ENCODE data around the gene PELI1. TPM values are rescaled to one million over a fixed set of nuclear protein-coding genes. Genes with fewer than 3 reads are reported as not detected.

PELI1 gene
- polyA plus RNA-seq, 2 donors = 31.7 to 51.9 TPM

GRCh38 chr2:64115808-64116598 lies 28.2 kb downstream of the PELI1 start:
- Histone ChIP-seq H3K9me3 (ENCODE audit: control insufficient read depth in 2 of 2, insufficient read depth in 1 of 2, low read depth in 1 of 2, low read length in 1 of 2) (no peaks in the 10 kb centered on the region), H3K4me1 (ENCODE audit: control insufficient read depth in 2 of 2, insufficient read depth in 2 of 2, low read length in 1 of 2) (no peaks in the 10 kb centered on the region), H3K36me3 (ENCODE audit: control insufficient read depth in 2 of 2, insufficient read depth in 2 of 2, low read length in 1 of 2) (no peaks in the 10 kb centered on the region), H3K27ac (ENCODE audit: low read depth in 2 of 2, low read length in 1 of 2) (no peak overlapping the region), H3K27me3 (ENCODE audit: control insufficient read depth in 1 of 2, insufficient read depth in 2 of 2, low read length in 2 of 2) (no peaks in the 10 kb centered on the region), H3K4me3 (ENCODE audit: low read depth in 1 of 2, low read length in 2 of 2) (no peak overlapping the region)
- WGBS, 2 donors = 58 to 64% methylated on average over 2 of the region's 2 CpGs

- Histone ChIP-seq H3K27me3 (ENCODE audit: control insufficient read depth in 1 of 2, insufficient read depth in 2 of 2, low read length in 2 of 2) (no peaks in the 10 kb centered on the region), H3K36me3 (ENCODE audit: control insufficient read depth in 2 of 2, insufficient read depth in 2 of 2, low read length in 1 of 2) (no peaks in the 10 kb centered on the region), H3K9me3 (ENCODE audit: control insufficient read depth in 2 of 2, insufficient read depth in 1 of 2, low read depth in 1 of 2, low read length in 1 of 2) (no peaks in the 10 kb centered on the region), H3K4me1 (ENCODE audit: control insufficient read depth in 2 of 2, insufficient read depth in 2 of 2, low read length in 1 of 2) (no peaks in the 10 kb centered on the region), H3K27ac (ENCODE audit: low read depth in 2 of 2, low read length in 1 of 2) (peak overlapping the region in 1 of 2 donors; percentile 77), H3K4me3 (ENCODE audit: low read depth in 1 of 2, low read length in 2 of 2) (peak overlapping the region in 1 of 2 donors; percentile 11)
- WGBS, 2 donors = 59 to 73% methylated on average over 3 of the region's 3 CpGs
These were observed 29.3 kb downstream of the PELI1 start for GRCh38 chr2:64114912-64115277.

- H3K36me3 ChIP-seq (ENCODE audit: control insufficient read depth in 2 of 2, insufficient read depth in 2 of 2, low read length in 1 of 2) = no peaks in the 10 kb centered on the region
- peak overlapping the region; percentile 76 to 77 for H3K27ac ChIP-seq (ENCODE audit: low read depth in 2 of 2, low read length in 1 of 2)
- H3K27me3 ChIP-seq (ENCODE audit: control insufficient read depth in 1 of 2, insufficient read depth in 2 of 2, low read length in 2 of 2) = no peaks in the 10 kb centered on the region
- no peaks in the 10 kb centered on the region for H3K9me3 ChIP-seq (ENCODE audit: control insufficient read depth in 2 of 2, insufficient read depth in 1 of 2, low read depth in 1 of 2, low read length in 1 of 2)
- no peaks in the 10 kb centered on the region for H3K4me1 ChIP-seq (ENCODE audit: control insufficient read depth in 2 of 2, insufficient read depth in 2 of 2, low read length in 1 of 2)
- 31 to 37% methylated on average over 1 of the region's 1 CpG for WGBS, 2 donors
- no peak overlapping the region for H3K4me3 ChIP-seq (ENCODE audit: low read depth in 1 of 2, low read length in 2 of 2)
These were observed 29.9 kb downstream of the PELI1 start for GRCh38 chr2:64114063-64114911.

GRCh38 chr2:64112016-64112415 lies 32.2 kb downstream of the PELI1 start:
- Histone ChIP-seq H3K4me1 (ENCODE audit: control insufficient read depth in 2 of 2, insufficient read depth in 2 of 2, low read length in 1 of 2) (peaks cover 0 to 4% of the 10 kb centered on the region in 2 donors), H3K27ac (ENCODE audit: low read depth in 2 of 2, low read length in 1 of 2) (no peak overlapping the region), H3K36me3 (ENCODE audit: control insufficient read depth in 2 of 2, insufficient read depth in 2 of 2, low read length in 1 of 2) (no peaks in the 10 kb centered on the region), H3K27me3 (ENCODE audit: control insufficient read depth in 1 of 2, insufficient read depth in 2 of 2, low read length in 2 of 2) (no peaks in the 10 kb centered on the region), H3K4me3 (ENCODE audit: low read depth in 1 of 2, low read length in 2 of 2) (no peak overlapping the region), H3K9me3 (ENCODE audit: control insufficient read depth in 2 of 2, insufficient read depth in 1 of 2, low read depth in 1 of 2, low read length in 1 of 2) (no peaks in the 10 kb centered on the region)
- WGBS, 2 donors = 69 to 75% methylated on average over 4 of the region's 4 CpGs

- Histone ChIP-seq H3K9me3 (ENCODE audit: control insufficient read depth in 2 of 2, insufficient read depth in 1 of 2, low read depth in 1 of 2, low read length in 1 of 2) (no peaks in the 10 kb centered on the region), H3K4me3 (ENCODE audit: low read depth in 1 of 2, low read length in 2 of 2) (no peak overlapping the region), H3K27ac (ENCODE audit: low read depth in 2 of 2, low read length in 1 of 2) (no peak overlapping the region), H3K27me3 (ENCODE audit: control insufficient read depth in 1 of 2, insufficient read depth in 2 of 2, low read length in 2 of 2) (no peaks in the 10 kb centered on the region), H3K36me3 (ENCODE audit: control insufficient read depth in 2 of 2, insufficient read depth in 2 of 2, low read length in 1 of 2) (no peaks in the 10 kb centered on the region), H3K4me1 (ENCODE audit: control insufficient read depth in 2 of 2, insufficient read depth in 2 of 2, low read length in 1 of 2) (peaks cover 0 to 4% of the 10 kb centered on the region in 2 donors)
- WGBS, 2 donors = 91 to 94% methylated on average over 2 of the region's 2 CpGs
These were observed 32.8 kb downstream of the PELI1 start for GRCh38 chr2:64111426-64111825.

GRCh38 chr2:64108666-64109241 lies 35.5 kb downstream of the PELI1 start:
- peak overlapping the region in 1 of 2 donors; percentile 21 for H3K27ac ChIP-seq (ENCODE audit: low read depth in 2 of 2, low read length in 1 of 2)
- H3K36me3 ChIP-seq (ENCODE audit: control insufficient read depth in 2 of 2, insufficient read depth in 2 of 2, low read length in 1 of 2) = no peaks in the 10 kb centered on the region
- WGBS, 2 donors = 44 to 46% methylated on average over 3 of the region's 3 CpGs
- no peak overlapping the region for H3K4me3 ChIP-seq (ENCODE audit: low read depth in 1 of 2, low read length in 2 of 2)
- no peaks in the 10 kb centered on the region for H3K9me3 ChIP-seq (ENCODE audit: control insufficient read depth in 2 of 2, insufficient read depth in 1 of 2, low read depth in 1 of 2, low read length in 1 of 2)
- H3K4me1 ChIP-seq (ENCODE audit: control insufficient read depth in 2 of 2, insufficient read depth in 2 of 2, low read length in 1 of 2) = peaks cover 0 to 6% of the 10 kb centered on the region in 2 donors
- no peaks in the 10 kb centered on the region for H3K27me3 ChIP-seq (ENCODE audit: control insufficient read depth in 1 of 2, insufficient read depth in 2 of 2, low read length in 2 of 2)

GRCh38 chr2:64106481-64106880 lies 37.7 kb downstream of the PELI1 start:
- peaks cover 0 to 6% of the 10 kb centered on the region in 2 donors for H3K4me1 ChIP-seq (ENCODE audit: control insufficient read depth in 2 of 2, insufficient read depth in 2 of 2, low read length in 1 of 2)
- no peaks in the 10 kb centered on the region for H3K27me3 ChIP-seq (ENCODE audit: control insufficient read depth in 1 of 2, insufficient read depth in 2 of 2, low read length in 2 of 2)
- WGBS, 2 donors = 89 to 99% methylated on average over 3 of the region's 3 CpGs
- H3K27ac ChIP-seq (ENCODE audit: low read depth in 2 of 2, low read length in 1 of 2) = no peak overlapping the region
- no peaks in the 10 kb centered on the region for H3K36me3 ChIP-seq (ENCODE audit: control insufficient read depth in 2 of 2, insufficient read depth in 2 of 2, low read length in 1 of 2)
- no peak overlapping the region for H3K4me3 ChIP-seq (ENCODE audit: low read depth in 1 of 2, low read length in 2 of 2)
- H3K9me3 ChIP-seq (ENCODE audit: control insufficient read depth in 2 of 2, insufficient read depth in 1 of 2, low read depth in 1 of 2, low read length in 1 of 2) = no peaks in the 10 kb centered on the region

GRCh38 chr2:64105670-64106461 lies 38.4 kb downstream of the PELI1 start:
- H3K27ac ChIP-seq (ENCODE audit: low read depth in 2 of 2, low read length in 1 of 2) = peak overlapping the region; percentile 34 to 40
- H3K9me3 ChIP-seq (ENCODE audit: control insufficient read depth in 2 of 2, insufficient read depth in 1 of 2, low read depth in 1 of 2, low read length in 1 of 2) = no peaks in the 10 kb centered on the region
- 68 to 70% methylated on average over 5 of the region's 5 CpGs for WGBS, 2 donors
- H3K4me1 ChIP-seq (ENCODE audit: control insufficient read depth in 2 of 2, insufficient read depth in 2 of 2, low read length in 1 of 2) = peaks cover 0 to 6% of the 10 kb centered on the region in 2 donors
- no peak overlapping the region for H3K4me3 ChIP-seq (ENCODE audit: low read depth in 1 of 2, low read length in 2 of 2)
- H3K27me3 ChIP-seq (ENCODE audit: control insufficient read depth in 1 of 2, insufficient read depth in 2 of 2, low read length in 2 of 2) = no peaks in the 10 kb centered on the region
- no peaks in the 10 kb centered on the region for H3K36me3 ChIP-seq (ENCODE audit: control insufficient read depth in 2 of 2, insufficient read depth in 2 of 2, low read length in 1 of 2)

GRCh38 chr2:64104933-64105332 lies 39.3 kb downstream of the PELI1 start:
- no peaks in the 10 kb centered on the region for H3K27me3 ChIP-seq (ENCODE audit: control insufficient read depth in 1 of 2, insufficient read depth in 2 of 2, low read length in 2 of 2)
- H3K4me1 ChIP-seq (ENCODE audit: control insufficient read depth in 2 of 2, insufficient read depth in 2 of 2, low read length in 1 of 2) = peaks cover 0 to 6% of the 10 kb centered on the region in 2 donors
- no peak overlapping the region for H3K4me3 ChIP-seq (ENCODE audit: low read depth in 1 of 2, low read length in 2 of 2)
- no peaks in the 10 kb centered on the region for H3K9me3 ChIP-seq (ENCODE audit: control insufficient read depth in 2 of 2, insufficient read depth in 1 of 2, low read depth in 1 of 2, low read length in 1 of 2)
- peak overlapping the region in 1 of 2 donors; percentile 39 for H3K27ac ChIP-seq (ENCODE audit: low read depth in 2 of 2, low read length in 1 of 2)
- H3K36me3 ChIP-seq (ENCODE audit: control insufficient read depth in 2 of 2, insufficient read depth in 2 of 2, low read length in 1 of 2) = no peaks in the 10 kb centered on the region
- 11 to 18% methylated on average over 1 of the region's 1 CpG for WGBS, 2 donors
